Activated T-helper 1 cell treated with Interleukin-2 at 50 U/mL for 16 hours (primary cell): ENCODE results near the gene LYPD8.

Experiments
- DNase-seq: peaks from one replicate; pipeline ENCODE4 v3.0.0-alpha.2; 2020; ENCODE audit warnings: low read depth

LYPD8 gene

DNA sequence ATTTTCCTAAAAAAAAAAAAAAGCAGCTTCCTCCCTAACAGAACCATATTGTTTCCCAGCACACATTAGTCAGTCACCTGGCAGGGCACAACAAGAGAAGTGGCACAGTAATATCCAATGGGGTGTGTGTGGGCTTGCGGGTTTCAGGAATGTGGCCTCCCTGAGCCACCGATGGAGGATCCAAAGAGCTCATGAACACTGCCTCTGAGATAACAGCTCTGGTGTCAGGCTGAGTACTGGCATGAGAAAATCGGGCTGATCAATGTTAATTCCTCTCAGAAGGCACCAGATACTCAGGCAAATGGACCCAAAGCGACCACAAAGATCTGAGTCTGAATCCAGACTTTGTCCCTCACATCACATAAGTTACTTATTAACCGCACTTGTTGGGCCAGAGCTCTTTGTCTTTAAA is 2.2 kb upstream of the LYPD8 start:
- no peak for DNase-seq

DNA sequence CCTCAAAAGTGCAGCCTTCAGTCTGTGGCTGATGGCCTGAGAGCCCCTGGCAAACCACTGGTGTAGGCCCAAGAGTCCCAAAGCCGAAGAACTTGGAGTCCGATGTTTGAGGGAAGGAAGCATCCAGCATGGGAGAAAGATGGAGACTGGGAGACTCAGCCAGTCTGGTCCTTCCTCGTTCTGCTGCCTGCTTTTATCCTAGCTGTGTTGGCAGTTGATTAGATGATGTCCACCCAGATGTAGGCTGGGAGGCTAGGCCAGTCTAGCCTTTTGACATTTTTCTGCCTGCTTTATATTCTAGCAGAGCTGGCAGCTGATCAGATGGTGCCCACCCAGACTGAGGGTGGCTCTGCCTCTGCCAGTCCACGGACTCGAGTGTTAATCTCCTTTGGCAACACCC is 1.1 kb upstream of the LYPD8 start:
- DNase-seq, result no peak

DNA sequence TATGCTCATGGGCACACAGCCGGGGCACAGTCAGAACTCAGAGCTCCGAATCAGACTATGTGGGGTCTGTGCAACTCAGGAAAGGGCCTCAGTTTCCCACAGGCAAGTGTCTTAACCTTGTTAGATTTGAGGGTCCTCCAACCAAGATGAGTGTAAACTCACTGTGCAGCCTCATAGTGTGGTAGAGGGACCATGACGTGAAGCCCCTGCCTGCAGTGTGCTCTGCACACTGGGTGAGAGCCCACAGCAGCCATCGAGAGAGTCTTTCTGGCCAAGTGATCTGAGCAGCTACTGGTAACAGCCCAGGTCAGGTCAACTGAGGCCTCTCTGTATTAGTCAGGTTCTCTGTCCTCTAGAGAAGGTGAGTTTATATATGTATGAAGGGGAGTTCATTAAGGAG is 592 bp upstream of the LYPD8 start:
- no peak for DNase-seq

DNA sequence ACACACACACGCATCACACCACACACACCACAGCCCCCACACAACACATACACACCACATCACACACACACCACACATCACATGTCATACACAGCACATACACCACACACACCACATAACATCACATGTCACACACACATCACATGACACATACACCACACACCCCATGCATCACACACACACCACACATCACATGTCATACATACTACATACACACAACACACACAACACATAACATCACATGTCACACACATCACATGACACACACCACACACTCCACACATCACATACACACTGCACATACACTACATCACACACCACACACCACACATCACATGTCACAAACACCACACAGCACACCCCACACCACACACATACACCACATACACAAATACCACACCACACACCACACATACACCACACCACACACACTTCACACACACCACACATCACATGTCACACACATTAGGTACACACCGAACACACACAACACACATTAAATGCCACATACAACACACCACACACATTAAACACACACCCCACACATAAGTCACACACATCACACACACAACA is 1.8 kb downstream of the LYPD8 start:
- no peak for DNase-seq

DNA sequence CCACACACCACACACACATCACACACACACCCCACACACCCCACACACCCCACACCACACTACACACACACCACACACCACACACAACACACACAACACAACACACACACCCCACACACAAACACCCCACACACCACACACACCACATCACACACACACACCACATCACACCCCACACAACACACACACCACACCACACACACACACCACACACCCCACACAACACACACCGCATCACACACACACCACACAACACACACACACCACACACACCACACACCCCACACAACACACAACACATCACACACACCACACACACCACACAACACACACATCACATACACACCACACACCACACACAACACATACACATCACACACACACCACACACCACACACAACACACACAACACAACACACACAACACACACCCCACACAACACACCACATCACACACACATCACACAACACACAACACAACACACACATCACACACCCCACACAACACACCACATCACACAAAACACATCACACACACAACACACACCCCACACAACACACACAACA is 2.4 kb downstream of the LYPD8 start:
- DNase-seq, result no peak

DNA sequence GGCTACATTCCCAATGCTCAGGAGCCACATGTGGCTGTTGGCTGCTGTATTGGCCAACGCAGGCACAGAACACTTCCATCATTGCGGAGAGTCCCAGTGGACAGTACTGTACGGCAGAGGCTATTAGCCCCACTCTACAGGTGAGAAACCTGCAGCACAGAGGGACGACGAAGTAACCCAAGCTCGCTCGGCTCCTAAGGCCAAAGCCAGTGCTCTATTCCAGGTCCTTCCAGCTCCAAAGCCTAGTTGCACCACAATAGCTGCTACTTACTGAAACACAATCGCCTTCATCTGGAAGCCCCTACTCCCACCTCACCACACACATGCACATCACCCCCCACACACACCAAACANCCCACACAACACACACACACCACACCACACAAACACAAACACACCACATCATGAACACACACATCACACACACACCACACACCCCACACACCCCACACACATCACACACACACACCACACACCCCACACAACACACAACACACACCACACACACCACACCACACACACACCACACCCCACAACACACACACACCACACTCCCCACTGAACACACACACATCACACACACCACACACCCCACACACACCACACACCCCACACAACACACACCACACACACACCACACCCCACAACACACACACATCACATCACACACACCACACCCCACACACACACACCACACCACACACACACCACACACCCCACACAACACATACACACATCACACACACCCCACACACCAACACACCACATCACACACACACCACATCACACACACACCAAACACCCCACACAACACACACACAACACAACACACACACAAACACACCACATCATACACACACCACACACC is 3.2 kb downstream of the LYPD8 start:
- no peak for DNase-seq

DNA sequence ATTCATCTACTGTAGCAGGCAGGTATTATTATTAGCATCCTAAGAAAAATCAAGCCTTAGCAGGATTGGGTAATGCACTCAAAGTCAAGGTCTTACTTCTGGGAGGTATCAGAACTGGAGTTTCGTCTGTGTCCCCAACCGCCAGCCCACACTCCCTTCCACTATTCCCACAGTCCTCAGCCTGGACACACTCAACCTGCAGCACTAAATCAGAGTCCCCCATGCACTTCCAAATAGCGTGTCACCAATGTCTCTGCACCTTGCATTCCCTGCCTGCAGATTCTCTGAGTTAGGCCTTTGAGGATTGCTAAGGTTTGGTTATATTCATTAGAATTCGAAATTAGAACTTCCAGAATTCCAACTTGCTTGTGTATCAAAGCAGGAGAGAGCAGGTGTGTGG is 3.9 kb downstream of the LYPD8 start:
- no peak for DNase-seq

DNA sequence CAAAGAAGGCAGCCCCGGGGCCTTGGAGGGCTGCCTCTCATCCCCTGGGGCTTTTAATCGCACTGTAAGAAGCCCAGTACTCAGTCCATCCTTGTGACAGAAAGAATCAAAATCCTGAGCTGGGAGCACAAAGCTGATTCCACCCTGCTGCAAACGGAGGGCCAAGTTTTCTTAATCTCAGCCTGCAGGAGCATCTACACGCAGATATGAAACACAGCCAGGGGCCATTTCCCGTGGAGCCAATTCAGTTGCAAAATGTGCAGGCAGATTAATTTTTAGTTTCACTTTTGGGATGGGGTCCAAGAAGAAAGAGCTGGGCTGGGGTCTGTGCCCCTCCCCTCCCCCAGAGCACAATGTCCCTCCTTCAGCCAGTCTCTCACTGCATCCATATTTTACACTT is 4.4 kb downstream of the LYPD8 start:
- no peak for DNase-seq

DNA sequence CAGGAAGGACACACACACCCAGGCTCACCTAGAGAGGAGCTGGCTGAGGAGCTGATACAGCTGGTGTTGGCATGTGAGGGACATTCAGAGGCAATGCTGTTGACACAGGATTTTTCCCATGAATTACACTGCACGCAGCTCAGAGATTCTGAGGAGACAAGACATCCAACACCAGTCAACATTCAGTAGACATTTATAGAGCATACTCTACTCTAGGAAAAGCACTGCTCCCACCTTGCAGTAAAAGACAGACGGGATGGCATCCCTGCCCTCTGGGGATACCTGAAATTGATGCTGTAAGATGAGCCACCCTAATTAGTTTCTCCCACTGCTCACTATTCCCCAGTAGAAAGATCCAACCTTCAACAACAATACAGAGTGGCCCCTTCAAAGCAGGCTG is 5.1 kb downstream of the LYPD8 start:
- no peak for DNase-seq

DNA sequence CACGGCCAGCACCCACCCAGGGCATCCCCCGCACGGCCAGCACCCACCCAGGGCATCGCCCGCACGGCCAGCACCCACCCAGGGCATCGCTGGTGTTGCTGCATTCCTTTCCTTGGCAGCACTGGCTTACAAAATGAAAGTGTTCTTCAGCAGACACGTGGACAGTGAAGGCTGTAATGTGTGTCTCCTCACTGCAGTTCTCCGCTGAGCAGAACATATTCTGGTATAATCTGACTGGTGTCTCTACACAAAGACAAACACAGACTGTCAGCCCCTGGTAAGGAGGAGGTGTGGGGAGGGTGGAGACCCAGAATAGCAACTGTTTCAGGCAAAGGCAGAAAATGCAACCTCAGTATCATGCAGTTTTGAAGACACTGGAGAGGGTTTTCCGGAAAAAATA is 7.3 kb downstream of the LYPD8 start:
- no peak for DNase-seq

DNA sequence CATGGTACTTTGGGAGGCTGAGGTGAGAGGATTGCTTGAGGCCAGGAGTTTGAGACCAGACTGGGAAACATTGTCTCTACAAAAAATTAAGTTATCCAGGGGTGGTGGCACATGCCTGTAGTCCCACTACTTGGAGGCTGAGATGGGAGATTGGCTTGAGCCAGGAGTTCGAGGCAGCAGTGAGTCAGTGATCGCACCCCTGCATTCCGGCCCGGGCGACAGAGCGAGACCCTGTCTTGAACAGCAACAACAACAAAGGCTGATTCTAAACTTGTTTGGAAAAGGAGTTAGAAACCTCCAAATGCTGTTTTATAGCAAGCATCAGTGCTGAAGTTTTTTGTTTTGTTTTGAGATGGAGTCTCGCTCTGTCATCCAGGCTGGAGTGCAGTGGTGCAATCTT is 14.7 kb downstream of the LYPD8 start:
- DNase-seq, result no peak

DNA sequence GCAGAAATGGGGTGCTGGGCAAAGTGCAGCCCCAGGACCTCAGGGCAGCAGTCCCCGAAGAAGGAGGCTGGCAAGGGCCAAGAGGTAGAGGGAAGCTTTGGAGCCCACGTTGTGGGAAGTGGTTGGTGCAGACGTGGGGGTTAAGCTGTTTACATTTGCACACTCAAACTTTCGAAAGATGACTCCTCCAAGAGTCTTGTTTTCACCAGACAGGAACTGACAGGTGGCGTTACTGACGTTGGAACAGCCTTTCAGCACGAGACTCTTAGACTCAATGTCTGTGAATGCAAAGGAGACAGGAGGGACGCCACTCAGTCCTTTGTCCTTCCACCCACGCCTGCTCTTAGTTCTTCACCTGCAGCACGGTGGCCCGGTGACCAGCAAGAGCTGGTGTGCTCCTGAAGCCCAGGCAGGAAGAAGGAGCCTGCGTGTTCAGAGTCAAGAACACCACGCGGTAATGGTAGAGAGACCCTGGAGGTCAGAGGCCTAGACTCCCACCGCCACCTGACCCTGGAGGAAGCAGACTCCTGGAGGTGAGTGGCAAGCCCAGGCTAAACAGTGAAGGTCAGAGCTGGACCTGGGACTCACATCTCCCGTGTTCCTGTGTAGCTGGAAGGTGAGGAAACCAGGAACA is 15.9 kb downstream of the LYPD8 start:
- no peak for DNase-seq

DNA sequence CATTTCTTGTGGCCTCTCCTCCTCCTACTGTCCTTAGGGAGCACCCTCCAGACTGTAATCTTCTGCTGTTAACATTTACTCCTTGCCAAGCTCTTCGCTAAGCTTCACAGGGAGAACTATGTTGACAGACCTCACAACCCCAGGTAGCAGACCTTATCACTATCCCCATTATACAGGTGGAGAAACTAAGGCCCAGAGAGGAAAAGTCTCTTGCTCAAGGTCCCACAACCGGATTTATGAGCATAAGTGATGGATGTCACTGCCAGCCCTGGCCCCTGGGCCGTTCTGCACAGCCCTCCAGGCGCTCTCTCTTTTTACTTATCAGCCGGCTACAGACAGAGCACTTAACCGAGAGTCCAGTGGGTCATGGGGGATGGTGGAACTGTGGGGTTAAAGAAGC is 18.1 kb downstream of the LYPD8 start:
- no peak for DNase-seq

DNA sequence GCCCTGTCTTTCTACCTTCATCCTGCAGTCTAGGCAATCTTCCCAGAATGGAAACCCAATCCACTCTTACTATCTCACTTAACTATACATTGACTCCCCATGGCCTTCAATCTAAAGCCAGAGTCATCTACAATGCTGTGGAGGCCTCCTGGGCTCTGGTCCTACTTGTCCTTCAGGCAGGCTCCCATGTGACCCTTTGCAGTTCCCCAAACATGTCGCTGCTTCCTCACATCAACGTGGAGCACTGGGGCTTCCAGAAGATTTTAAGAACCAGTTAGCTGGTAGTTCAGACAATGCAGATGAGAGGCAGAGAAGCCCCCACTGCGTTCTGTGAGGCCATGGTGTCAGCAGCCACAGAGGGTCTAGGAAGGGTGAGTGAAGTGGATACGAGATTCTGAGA is 18.6 kb downstream of the LYPD8 start:
- DNase-seq, result no peak

DNA sequence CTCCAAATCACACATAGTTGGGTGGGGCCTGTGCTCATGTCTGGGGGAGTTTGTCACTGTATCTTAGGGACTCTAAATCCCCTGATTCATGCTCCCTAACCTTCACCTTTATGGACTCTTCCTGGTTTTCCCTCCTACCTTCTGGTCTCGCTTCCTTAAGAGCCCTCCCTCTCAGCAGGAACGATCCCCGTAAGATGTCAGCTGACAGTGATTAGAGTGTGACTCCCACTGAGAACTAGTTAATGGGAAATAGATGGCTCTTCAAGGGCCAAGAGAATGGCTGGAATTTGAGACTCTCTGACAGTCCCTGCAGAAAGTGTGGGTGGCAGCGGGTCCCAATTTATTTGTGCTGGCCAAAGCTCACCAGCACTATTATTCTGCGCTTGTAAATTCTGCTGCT is 22.0 kb downstream of the LYPD8 start:
- DNase-seq, result no peak

DNA sequence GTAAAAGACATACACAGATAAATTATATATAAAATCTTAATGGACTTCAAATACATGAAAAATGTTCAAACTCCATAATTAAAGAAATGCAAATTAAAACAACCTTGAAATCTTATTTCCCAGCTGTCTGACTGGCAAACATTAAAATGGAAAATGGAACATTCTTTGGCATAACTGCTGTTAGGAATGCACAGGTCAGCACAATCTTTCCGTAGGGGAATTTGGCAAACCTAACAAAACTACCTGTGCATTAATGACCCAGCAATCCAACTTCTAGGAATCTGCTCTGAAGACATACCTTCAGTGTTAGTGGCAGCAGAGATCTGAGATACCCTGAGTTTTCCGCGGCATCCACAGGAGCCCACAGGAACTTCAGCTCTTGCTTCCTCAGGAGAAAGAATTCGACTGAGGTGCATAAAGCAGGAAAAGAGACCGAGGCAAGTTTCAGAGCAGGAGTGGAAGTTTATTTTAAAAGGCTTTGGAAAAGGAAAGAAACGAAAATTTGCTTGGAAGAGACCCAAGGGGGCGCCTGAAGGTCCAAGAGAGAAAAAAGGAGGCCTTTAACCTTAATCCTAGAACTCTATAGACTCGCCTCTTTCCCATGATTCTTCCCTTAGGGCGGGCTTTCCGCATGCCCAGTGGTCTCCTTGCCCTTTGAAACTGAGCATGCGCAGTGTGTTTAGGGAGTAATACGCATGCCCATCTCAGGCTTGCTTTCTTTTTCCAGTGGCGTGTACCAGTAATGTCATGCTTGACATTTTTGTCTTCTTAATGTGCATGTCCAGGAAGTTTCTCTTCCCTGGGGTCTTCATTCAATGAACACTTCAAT is 24.8 kb downstream of the LYPD8 start:
- DNase-seq, result no peak

DNA sequence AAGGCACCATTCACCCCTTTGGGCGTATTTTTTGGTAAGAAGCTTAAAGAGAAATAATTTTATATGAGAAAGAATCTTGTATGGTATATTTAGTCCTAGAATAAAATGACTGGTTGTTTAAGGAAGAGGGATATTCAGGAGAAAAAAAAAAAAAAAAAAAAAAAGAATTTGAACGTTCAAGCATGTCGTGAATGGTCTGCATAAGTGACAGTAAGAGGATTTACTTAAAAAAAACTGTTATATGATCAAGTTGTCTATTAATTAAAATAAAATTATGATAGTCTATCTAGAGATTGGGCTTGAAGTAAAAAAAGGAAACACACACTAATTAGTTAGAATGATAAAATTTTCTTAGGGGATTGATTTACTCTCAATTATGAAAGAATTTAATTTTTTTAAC is 41.3 kb downstream of the LYPD8 start:
- DNase-seq, result no peak

DNA sequence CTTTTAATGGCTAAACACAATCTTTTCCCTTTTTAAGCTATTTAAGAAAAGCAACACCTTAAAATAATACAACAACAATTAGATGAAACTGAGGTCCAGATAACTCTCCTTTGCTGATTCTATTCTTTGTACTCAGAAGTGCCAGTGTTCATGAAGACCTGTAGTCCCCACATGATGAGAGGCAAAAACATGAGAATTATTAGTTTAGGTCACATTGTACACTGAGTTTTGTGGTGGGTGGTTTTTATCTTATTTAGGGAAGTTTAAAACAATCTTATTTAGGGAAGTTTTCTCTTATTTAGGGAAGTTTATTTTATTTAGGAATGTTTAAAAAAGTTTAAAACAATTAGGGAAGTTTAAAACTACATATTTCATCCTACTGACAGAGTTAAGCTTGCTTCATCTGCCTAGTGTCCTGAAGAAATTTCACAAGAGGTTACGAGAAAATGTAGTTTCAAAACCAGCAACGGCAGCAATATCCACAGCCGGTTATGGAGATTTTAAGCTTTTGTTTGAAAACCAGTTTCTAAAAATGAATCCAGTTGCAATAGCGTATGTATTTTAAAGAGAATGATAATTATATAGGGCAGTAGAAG is 45.2 kb downstream of the LYPD8 start:
- DNase-seq, result no peak

DNA sequence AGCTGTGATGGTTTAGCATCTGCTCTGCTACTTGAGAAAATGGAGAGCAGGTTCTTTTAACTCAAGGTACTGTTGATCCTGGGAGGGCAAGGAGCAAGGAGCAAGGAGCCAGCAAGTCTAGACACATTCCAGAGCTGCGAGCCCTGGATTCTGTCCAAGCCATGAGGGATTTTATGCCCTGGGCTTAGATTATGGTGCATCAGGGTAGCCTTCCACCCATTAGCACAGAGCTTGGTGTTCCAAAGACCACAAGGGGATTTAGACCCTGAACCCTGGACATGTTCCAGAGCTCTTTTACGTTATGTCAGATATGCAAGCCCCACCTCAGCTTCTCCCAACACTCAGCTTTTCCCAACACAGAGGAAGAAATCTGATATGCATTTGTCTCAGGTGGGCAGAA is 51.0 kb downstream of the LYPD8 start:
- no peak for DNase-seq

DNA sequence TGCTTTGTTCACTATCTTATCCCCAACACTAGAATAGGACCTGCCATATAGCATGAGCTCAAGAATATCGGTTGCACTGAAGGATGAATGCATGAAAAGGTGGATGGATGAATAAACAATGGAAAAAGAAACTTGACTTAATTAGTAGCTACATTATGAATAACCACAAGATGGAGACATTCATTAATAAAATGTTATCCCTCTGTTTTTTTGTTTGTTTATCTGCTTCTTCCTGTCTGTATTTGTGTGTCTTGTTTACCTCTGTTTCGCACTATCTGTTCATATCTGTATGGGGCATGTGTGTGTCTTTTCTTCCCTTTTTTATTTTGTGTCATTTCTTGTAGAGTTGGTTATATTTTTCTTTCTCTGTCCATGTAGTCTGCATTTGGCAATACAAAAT is 51.9 kb downstream of the LYPD8 start:
- DNase-seq, result no peak

DNA sequence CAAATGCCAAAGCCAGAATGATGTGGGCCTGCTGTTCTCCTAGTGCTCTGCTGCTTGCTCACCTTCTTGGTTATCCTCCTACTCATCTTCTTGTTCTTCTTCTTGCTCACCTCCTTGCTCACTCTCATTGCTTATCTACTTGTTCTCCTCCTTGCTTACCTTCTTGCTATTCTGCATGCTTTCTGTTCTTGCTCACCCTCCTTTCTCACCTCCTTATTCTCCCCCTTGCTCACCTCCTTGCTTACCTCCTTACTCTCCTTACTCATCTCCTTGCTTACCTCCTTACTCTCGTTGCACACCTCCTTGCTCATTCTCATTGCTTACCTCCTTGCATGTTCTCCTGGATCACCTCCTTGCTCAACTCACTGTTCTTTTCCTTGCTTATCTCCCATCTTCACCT is 52.8 kb downstream of the LYPD8 start, which contains the start of gene OR14I1:
OR14I1 (minus strand) TSS at position 53 of the 400 bp plus-strand sequence.
- no peak for DNase-seq

DNA sequence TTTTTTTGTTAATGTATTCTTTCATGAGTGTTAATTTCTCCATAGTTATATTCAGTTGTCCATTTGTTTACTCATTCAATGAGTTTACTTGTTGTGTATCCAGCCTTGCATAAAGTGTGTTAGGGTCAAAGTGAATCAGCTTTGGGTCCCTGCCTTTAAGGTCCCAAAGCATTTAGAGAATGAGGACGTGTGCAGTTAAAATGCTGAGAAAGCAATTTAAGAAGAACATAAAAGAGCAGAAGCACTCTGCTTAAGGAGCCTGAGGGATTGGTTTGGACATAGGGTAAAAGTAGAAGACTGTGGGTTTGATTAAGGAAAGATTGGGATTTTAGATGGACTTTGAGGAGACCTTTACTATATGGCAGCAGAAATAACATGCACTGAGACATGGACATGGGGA is 56.5 kb downstream of the LYPD8 start:
- DNase-seq, result no peak
